Activated T-helper 1 cell treated with Interleukin-2 at 50 U/mL for 16 hours (primary cell): ENCODE results near the gene ADA.
"Not testable (repeated sequence)": the region's sequence is repeated elsewhere in the genome, so short reads cannot be mapped to it uniquely, and the experiment has no call there.

Experiments used
- DNase-seq: peaks from one replicate; pipeline ENCODE4 v3.0.0-alpha.2; 2020; ENCODE audit warnings: low read depth

ADA gene

GRCh38 chr20:44651684-44652423 lies at the start of gene ADA:
Gene ADA (minus strand): TSS chr20:44651699. CDS start chr20:44651607, 92 bp downstream.
- DNase-seq: peak; percentile 36

- DNase-seq: no peak
Observed at GRCh38 chr20:44700306-44700705, 48.8 kb upstream of the ADA start.

GRCh38 chr20:44698351-44698750 lies 46.9 kb upstream of the ADA start:
- DNase-seq: no peak

GRCh38 chr20:44697041-44697440 lies 45.5 kb upstream of the ADA start:
- not testable (repeated sequence) for DNase-seq

- no peak for DNase-seq
Observed at GRCh38 chr20:44696315-44696714, 44.8 kb upstream of the ADA start.

- DNase-seq: no peak
Observed at GRCh38 chr20:44695674-44696300, 44.3 kb upstream of the ADA start.

- no peak for DNase-seq
Observed at GRCh38 chr20:44695295-44695673, 43.8 kb upstream of the ADA start.

- DNase-seq: no peak
Observed at GRCh38 chr20:44694159-44694558, 42.7 kb upstream of the ADA start.

GRCh38 chr20:44693627-44694026 lies 42.1 kb upstream of the ADA start:
- no peak for DNase-seq

- DNase-seq: no peak
Observed at GRCh38 chr20:44692932-44693480, 41.5 kb upstream of the ADA start.

GRCh38 chr20:44691424-44692423 lies 40.2 kb upstream of the ADA start:
- no peak for DNase-seq

GRCh38 chr20:44690781-44691423 lies 39.4 kb upstream of the ADA start:
- no peak for DNase-seq

- no peak for DNase-seq
Observed at GRCh38 chr20:44689809-44690208, 38.3 kb upstream of the ADA start.

GRCh38 chr20:44688053-44688625 lies 36.6 kb upstream of the ADA start:
- no peak for DNase-seq

- DNase-seq: no peak
Observed at GRCh38 chr20:44686934-44687333, 35.4 kb upstream of the ADA start.

- no peak for DNase-seq
Observed at GRCh38 chr20:44684047-44684967, 32.8 kb upstream of the ADA start.

- DNase-seq: peak; percentile 38
Observed at GRCh38 chr20:44683263-44684046, 32.0 kb upstream of the ADA start.

GRCh38 chr20:44681796-44682566 lies 30.5 kb upstream of the ADA start:
- DNase-seq: no peak
